D341Med (cell line): Measurements from ENCODE around the gene FBXL2.
A peak's percentile ranks its signal among the peaks of the same experiment; 100 is the strongest.
"Not testable (repeated sequence)": the region's sequence is repeated elsewhere in the genome, so short reads cannot be mapped to it uniquely, and the experiment has no call there.

Source experiments
- DNase-seq: peaks from one replicate; pipeline ENCODE4 v3.0.0; 2012; ENCODE audit warnings: low spot score

The FBXL2 gene

GRCh38 chr3:33386631-33387030 is 109.4 kb downstream of the FBXL2 start:
- DNase-seq: no peak

- DNase-seq: no peak
Observed at GRCh38 chr3:33388374-33389100, 111.3 kb downstream of the FBXL2 start.

- no peak for DNase-seq
Observed at GRCh38 chr3:33389908-33390307, 112.7 kb downstream of the FBXL2 start.

DNA sequence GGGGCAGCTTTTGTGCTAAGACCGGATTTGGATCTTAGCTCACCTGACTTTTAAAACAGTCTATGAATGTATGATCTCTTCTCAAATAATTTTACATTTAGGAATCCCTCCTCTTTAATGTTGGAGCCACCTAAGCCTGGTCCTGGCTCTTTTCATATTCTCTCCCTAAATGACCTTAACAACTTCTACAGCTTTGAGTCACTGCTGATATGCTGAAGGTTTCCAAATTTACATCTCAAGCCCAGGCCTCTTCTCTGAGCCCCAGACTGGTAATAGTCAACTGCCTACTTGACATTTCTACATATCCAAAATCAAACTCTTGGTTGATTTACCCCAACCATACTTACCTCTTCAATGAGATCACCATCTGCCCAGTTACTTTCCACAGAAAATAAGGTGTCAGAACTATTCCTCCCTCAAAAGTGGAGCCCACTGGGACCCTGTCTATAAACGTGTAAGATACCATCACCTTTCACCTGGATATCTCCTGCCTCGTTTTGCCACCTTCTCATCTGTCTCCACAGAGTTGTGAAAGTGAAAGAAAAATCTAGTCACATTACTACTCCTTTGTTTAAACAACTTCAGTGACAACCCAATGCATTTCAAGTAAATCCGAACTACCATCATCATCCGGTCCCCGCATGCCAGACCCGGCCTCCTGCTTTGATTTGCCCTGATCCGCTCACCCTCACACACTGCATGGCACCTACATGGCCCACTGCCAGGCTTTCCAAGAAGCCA is 114.2 kb downstream of the FBXL2 start:
- DNase-seq: no peak

DNA sequence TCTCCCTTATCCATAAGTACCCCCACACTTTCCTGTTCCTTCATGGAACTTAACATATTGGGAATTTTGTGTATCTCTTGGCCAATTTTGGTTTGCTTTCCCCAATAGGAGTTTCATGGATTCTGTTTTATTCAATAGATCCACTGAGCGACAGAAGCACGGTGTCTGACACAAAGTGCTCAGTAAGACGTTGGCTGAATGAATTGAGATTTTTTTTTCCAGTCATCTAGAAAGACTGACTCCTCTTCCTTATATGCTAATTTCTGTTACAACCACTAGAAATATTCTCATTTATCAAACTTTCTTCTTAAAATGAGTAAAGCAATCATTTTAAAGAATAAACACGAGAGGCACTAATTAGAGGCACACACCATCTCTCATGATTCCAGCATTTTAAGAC is 114.9 kb downstream of the FBXL2 start:
- DNase-seq: no peak

GRCh38 chr3:33392703-33393125 is 115.5 kb downstream of the FBXL2 start:
- DNase-seq: no peak

DNA sequence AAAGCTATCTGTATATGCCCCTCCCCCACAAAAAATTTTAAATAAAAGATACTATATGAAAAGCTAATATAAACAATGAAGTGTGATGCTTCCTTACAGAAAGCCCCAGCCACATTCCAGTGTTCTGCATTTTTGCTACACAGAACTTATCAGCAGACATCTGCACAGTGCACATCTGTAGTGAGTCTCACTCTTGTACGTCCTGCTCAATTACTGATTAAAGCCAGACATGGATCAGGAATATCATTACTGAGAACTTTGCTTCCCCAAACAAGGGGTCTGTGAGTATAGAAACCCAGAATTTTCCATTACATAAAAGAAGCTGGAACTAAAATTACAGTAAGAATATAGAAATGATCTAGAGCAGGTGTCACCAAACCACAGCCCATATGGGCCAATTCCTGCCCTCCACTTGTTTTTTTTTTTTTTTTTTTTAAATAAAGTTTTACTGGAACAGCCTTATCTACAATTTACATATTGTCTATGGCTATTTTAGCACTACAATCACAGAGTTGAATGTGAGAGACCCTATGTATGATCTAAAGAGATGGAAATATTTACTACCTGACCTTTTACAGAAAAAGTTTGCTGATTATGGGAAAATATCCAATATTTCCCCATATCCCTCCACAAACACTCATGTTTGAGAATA is 117.3 kb downstream of the FBXL2 start:
- no peak for DNase-seq

DNA sequence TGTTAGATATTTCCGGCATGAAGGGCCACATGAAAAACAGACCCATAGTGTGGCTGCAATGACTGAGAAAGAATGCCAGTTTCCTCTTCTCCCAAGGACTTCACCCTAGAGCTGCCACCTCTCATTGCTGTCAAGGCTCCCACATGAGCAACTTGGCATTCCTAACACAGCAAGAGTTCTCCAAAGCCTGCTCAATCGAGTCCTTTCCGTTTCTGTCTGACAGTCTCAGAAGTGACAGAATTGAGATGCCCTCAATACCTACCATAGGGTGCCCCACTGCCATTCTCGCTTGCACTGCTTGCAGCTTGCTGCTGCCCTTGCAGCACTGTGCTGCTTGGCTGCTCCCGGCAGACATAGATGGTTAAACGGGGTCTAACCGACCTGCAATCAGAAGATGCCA is 118.7 kb downstream of the FBXL2 start:
- no peak for DNase-seq

DNA sequence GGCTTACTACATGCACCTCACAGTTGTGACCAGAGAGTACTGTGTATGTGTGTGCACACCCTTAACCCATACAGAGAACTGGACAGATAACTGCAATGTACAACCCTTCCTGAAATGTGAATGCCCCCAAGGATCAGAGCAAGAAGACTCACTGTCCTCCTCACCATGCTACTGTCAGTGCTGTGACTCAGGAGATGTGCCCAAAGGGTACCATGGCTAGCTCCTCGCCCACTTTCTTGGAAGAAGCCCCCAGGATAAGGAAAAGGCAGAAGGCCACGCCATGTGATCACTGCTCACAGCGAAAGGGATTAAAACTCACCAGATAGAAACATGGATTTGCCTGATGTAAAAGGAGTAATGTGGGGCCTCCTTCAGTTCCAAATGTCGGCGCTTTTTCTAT is 121.2 kb downstream of the FBXL2 start:
- DNase-seq: no peak

GRCh38 chr3:33401781-33402180 is 124.5 kb downstream of the FBXL2 start:
- no peak for DNase-seq

DNA sequence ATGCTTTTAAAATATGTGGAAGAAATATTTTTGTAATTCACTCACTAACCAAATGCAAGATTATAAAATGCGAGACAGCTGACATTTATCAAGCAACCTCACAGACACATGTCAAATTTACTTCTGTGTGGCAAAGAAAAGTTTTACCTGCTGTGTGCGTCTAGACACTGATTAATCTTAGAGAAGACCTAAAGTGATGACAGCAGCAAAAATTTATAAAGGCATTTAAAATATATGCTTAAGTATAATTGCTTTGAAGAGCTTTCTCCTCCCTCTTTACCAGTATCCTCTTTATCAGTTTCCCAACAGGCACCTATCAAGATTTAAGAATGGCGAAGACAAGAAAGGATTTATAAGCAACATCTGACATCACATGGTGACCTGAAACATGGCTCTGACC is 125.7 kb downstream of the FBXL2 start:
- DNase-seq: no peak

GRCh38 chr3:33403756-33404155 is 126.5 kb downstream of the FBXL2 start:
- DNase-seq: no peak

GRCh38 chr3:33410816-33411215 is 133.6 kb downstream of the FBXL2 start:
- DNase-seq: not testable (repeated sequence)

GRCh38 chr3:33417066-33417673 is 139.9 kb downstream of the FBXL2 start:
- no peak for DNase-seq

GRCh38 chr3:33419948-33420347 is 142.7 kb downstream of the FBXL2 start:
- no peak for DNase-seq

- DNase-seq: peak; percentile 48
Observed at GRCh38 chr3:33420966-33421365, 143.7 kb downstream of the FBXL2 start.

DNA sequence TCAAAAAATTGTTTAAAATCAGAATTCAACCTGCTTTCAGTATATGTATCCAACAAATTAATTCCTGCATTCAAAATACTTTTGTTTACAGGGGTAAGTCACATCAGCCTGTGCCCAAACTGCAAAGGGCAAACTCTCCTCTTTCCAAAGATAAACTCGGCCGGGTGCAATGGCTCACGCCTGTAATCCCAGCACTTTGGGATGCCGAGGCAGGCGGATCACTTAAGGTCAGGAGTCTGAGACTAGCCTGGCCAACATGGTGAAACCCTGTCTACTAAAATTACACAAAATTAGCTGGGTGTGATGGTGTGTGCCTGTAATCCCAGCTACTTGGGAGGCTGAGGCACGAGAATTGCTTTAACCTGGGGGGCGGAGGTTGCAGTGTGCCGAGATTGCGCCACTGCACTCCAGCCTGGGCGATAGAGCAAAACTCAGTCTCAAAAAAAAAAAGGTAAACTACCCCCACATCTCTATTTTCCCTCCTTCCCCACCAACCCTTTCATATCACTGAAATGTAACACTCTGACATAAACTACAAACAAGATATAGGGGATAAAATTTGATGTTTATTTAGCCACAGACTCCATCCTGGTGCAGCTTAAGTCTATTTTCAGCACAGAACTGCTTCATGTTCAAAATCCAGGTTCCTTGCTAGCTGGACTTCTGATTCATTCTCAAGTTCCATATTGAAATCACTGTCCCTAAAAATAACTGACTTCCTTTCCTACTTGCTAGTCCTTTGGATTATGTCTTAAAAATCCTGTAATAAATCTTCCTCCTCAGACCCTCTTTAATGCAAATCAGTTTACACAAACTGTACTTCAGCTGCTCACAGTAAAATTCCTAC is 147.6 kb downstream of the FBXL2 start:
- DNase-seq: no peak

- DNase-seq: no peak
Observed at GRCh38 chr3:33425453-33425852, 148.2 kb downstream of the FBXL2 start.

- no peak for DNase-seq
Observed at GRCh38 chr3:33426068-33426467, 148.8 kb downstream of the FBXL2 start.

- DNase-seq: no peak
Observed at GRCh38 chr3:33426630-33427317, 149.5 kb downstream of the FBXL2 start.

DNA sequence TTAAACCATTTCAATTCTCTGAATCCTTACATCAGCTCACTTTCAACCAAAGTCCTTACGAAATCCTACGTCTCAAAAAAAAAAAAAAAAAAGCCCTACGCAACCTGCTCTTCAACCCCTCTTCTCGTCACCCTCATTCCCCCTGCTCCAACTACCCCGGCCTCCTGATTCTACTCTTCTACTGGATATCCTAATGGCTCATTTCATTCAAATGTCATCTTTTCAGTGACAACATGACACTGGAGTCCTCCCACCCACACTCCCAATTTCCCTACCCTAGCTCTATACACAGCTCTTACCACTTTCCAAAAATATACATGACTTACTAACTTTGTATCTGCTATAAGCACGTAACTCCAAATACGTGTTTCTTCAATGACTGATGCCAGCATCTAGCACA is 151.5 kb downstream of the FBXL2 start:
- no peak for DNase-seq
